Esophagus squamous epithelium (tissue), 5 donors: ENCODE data around the gene KLHDC9. TPM values are rescaled to one million over a fixed set of nuclear protein-coding genes. Genes with fewer than 3 reads are reported as not detected.

ENCODE experiments used
- DNase-seq: peaks from one replicate; lab custom pipeline; 2025; lab: John Stamatoyannopoulos, UW
- H3K27ac ChIP-seq, 4 donors: fragments of 200-600 bp; sonication (generic); one replicate each; pipeline ENCODE4 v1.5.1; 2016 to 2019; ENCODE audit warnings: mild to moderate bottlenecking in 1 of 4
- H3K27me3 ChIP-seq, 4 donors: fragments of 200-600 bp; sonication (generic); 1 replicate in 3 of 4; 2 replicates in 1 of 4; pipeline versions ENCODE4 v1.5.1 to v1.6.0; 2017 to 2021; ENCODE audit warnings: antibody characterized with exemption in 1 of 4
- H3K36me3 ChIP-seq, 3 donors: fragments of 200-600 bp; sonication (generic); one replicate each; pipeline ENCODE4 v1.5.1; 2016 to 2019
- H3K4me1 ChIP-seq, 3 donors: fragments of 200-600 bp; sonication (generic); one replicate each; pipeline ENCODE4 v1.5.1; 2017 to 2019
- H3K4me3 ChIP-seq, 4 donors: fragments of 200-600 bp; sonication (generic); 1 replicate in 3 of 4; 2 replicates in 1 of 4; pipeline ENCODE4 v1.5.1; 2016 to 2019; ENCODE audit warnings: mild to moderate bottlenecking in 2 of 4, moderate library complexity in 1 of 4
- H3K9me3 ChIP-seq, 3 donors: fragments of 200-600 bp; sonication (generic); one replicate each; pipeline ENCODE4 v1.5.1; 2016 to 2019
- CTCF ChIP-seq, 6 experiments: fragments of 450-650 bp in 4 of 6; fragments of 200-600 bp in 2 of 6; sonication (generic) in 2 of 6; IDR thresholded peaks; one replicate each; pipeline ENCODE4 v1.5.1; 2016 to 2019; ENCODE audit warnings: antibody characterized with exemption in 6 of 6, mild to moderate bottlenecking in 4 of 6, moderate library complexity in 4 of 6
- POLR2A ChIP-seq, 4 donors: fragments of 450-650 bp; IDR thresholded peaks; one replicate each; pipeline ENCODE4 v1.6.1; 2017; ENCODE audit warnings: antibody characterized with exemption in 4 of 4, mild to moderate bottlenecking in 4 of 4, moderate library complexity in 3 of 4
- WGBS, 2 donors: methylation state at CpG; one replicate each; pipeline ENCODE4 v1.1.5; 2018; 5-methylcytosine and 5-hydroxymethylcytosine counted together
- intact Hi-C: fragments of 100-400 bp; cut with DNase I; formaldehyde crosslinking; loops from one replicate; pipeline ENCODE4 v1.15.0; 2022
- total RNA-seq, 4 donors: library from RNA; depleted of rRNA; stranded (reverse); fragments of >200 nt; gene quantifications; one replicate each; pipeline ENCODE4 v1.1.0, GENCODE V29; 2016
- donor health status: DM: yes; HTN: yes; CAD: no.

The KLHDC9 gene
- total RNA-seq, 4 donors from 2014 or later: 0.31 to 2.7 (median 1.7) TPM

GRCh38 chr1:161091796-161092507 is 6.2 kb upstream of the KLHDC9 start:
- Histone ChIP-seq H3K4me1 (peaks cover 17 to 75% (median 25%) of the 10 kb centered on the region in 3 donors), H3K27me3 (no peaks in the 10 kb centered on the region), H3K36me3 (no peaks in the 10 kb centered on the region), H3K27ac (peak overlapping the region; percentile 34 to 97 (median 72)), H3K4me3 (no peak overlapping the region), H3K9me3 (no peaks in the 10 kb centered on the region)
- intact Hi-C loops: loop anchor here (10.0 kb wide), 1 partner anchor 57 kb away; the partner anchor contains the start of gene TSTD1
- TF ChIP-seq POLR2A (IDR thresholded peaks at IDR 0.05) (no peak), CTCF (IDR thresholded peaks at IDR 0.05) (no peak)
- 89 to 97% methylated on average over 3 to 5 of the region's 7 CpGs for WGBS, 2 donors
- DNase-seq: no peak

- Histone ChIP-seq H3K27me3 (no peaks in the 10 kb centered on the region), H3K9me3 (no peaks in the 10 kb centered on the region), H3K4me1 (peaks cover 22 to 81% (median 30%) of the 10 kb centered on the region in 3 donors), H3K27ac (peak overlapping the region; percentile 19 to 97 (median 72)), H3K36me3 (no peaks in the 10 kb centered on the region), H3K4me3 (no peak overlapping the region)
- no peak for DNase-seq
- intact Hi-C loops: loop anchor here (10.0 kb wide), 1 partner anchor 58 kb away; the partner anchor contains the start of gene TSTD1
- no peak for TF ChIP-seq CTCF (IDR thresholded peaks at IDR 0.05)
- no peak for TF ChIP-seq POLR2A (IDR thresholded peaks at IDR 0.05)
- 42 to 46% methylated on average over 3 of the region's 3 CpGs for WGBS, 2 donors
Measured at GRCh38 chr1:161092621-161093028, 5.5 kb upstream of the KLHDC9 start.

GRCh38 chr1:161094481-161094880 is 3.7 kb upstream of the KLHDC9 start:
- no peak overlapping the region for H3K4me3 ChIP-seq
- H3K27me3 ChIP-seq: no peaks in the 10 kb centered on the region
- TF ChIP-seq CTCF (IDR thresholded peaks at IDR 0.05) (no peak), POLR2A (IDR thresholded peaks at IDR 0.05) (no peak)
- 93 to 97% methylated on average over 14 of the region's 14 CpGs for WGBS, 2 donors
- H3K4me1 ChIP-seq: peaks cover 29 to 86% (median 41%) of the 10 kb centered on the region in 3 donors
- H3K27ac ChIP-seq: no peak overlapping the region
- intact Hi-C loops: loop anchor here (10.0 kb wide), 1 partner anchor 60 kb away; the partner anchor contains the start of gene TSTD1
- no peaks in the 10 kb centered on the region for H3K9me3 ChIP-seq
- DNase-seq: no peak
- peaks cover 0 to 5% (median 0%) of the 10 kb centered on the region in 3 donors for H3K36me3 ChIP-seq

DNA sequence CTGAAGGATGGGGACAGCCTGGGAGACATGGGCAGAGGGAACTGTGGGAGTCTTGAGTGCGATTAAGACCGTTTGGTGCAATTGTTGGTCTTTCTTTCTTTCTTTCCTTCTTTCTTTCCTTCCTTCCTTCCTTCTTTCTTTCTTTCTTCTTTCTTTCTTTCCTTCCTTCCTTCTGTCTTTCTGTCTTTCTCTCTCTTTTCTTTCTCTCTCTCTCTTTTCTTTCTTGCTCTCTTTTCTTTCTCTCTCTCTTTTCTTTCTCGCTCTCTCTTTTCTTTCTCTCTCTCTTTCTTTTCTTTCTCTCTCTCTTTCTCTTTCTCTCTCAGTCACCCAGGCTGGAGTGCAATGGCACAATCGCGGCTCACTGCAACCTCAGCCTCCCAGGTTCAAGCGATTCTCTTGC is 2.9 kb upstream of the KLHDC9 start:
- Histone ChIP-seq H3K4me3 (no peak overlapping the region), H3K27ac (peak overlapping the region in 2 of 4 donors; percentile 81 to 82), H3K9me3 (no peaks in the 10 kb centered on the region), H3K36me3 (peaks cover 0 to 13% (median 0%) of the 10 kb centered on the region in 3 donors), H3K27me3 (no peaks in the 10 kb centered on the region), H3K4me1 (peaks cover 26 to 79% (median 37%) of the 10 kb centered on the region in 3 donors)
- no peak for TF ChIP-seq CTCF (IDR thresholded peaks at IDR 0.05)
- TF ChIP-seq POLR2A (IDR thresholded peaks at IDR 0.05): no peak
- intact Hi-C loops: loop anchor here (10.0 kb wide), 1 partner anchor 60 kb away; the partner anchor contains the start of gene TSTD1
- no peak for DNase-seq
- 92 to 94% methylated on average over 6 of the region's 6 CpGs for WGBS, 2 donors

- Histone ChIP-seq H3K4me1 (peaks cover 26 to 74% (median 37%) of the 10 kb centered on the region in 3 donors), H3K27ac (peak overlapping the region; percentile 23 to 82 (median 68)), H3K36me3 (peaks cover 0 to 21% (median 7%) of the 10 kb centered on the region in 3 donors), H3K4me3 (no peak overlapping the region), H3K27me3 (no peaks in the 10 kb centered on the region), H3K9me3 (no peaks in the 10 kb centered on the region)
- TF ChIP-seq POLR2A (IDR thresholded peaks at IDR 0.05): no peak
- no peak for TF ChIP-seq CTCF (IDR thresholded peaks at IDR 0.05)
- DNase-seq: no peak
- intact Hi-C loops: loop anchor here (10.0 kb wide), 1 partner anchor 61 kb away; the partner anchor contains the start of gene TSTD1
- 80 to 95% methylated on average over 2 of the region's 2 CpGs for WGBS, 2 donors
Measured at GRCh38 chr1:161096015-161096414, 2.1 kb upstream of the KLHDC9 start.
